A549 (cell line): ENCODE measurements around the gene TRIM8.

Source experiments
- CEBPB ChIP-seq, 2 experiments: fragments of >200 bp in 1 of 2; sonication (Bioruptor Twin) in 1 of 2; formaldehyde crosslinking in 1 of 2; IDR thresholded peaks; 2 replicates each; pipeline ENCODE4 v1.6.1; 2012 to 2016
- HOXA7 ChIP-seq: fragments of 250-450 bp; sonication (Bioruptor Pico); IDR thresholded peaks from 2 replicates; pipeline ENCODE4 v1.5.0; 2020; ENCODE audit warnings: mild to moderate bottlenecking, moderate library complexity
- JUNB ChIP-seq: fragments of >200 bp; sonication (Bioruptor Twin); formaldehyde crosslinking; IDR thresholded peaks from 2 replicates; pipeline ENCODE4 v1.6.1; 2016
- MAZ ChIP-seq: fragments of 150-350 bp; IDR thresholded peaks from 2 replicates; pipeline ENCODE4 v1.6.1; 2014; ENCODE audit warnings: antibody characterized with exemption, low read depth, low read length, borderline replicate concordance
- MYC ChIP-seq: IDR thresholded peaks from 2 replicates; pipeline ENCODE4 v1.6.1; 2012; ENCODE audit warnings: mild to moderate bottlenecking, inconsistent platforms, low read length, improper control_type of control experiment, borderline replicate concordance
- POLR2A ChIP-seq: IDR thresholded peaks from 2 replicates; pipeline ENCODE4 v1.6.1; 2012; ENCODE audit warnings: mild to moderate bottlenecking, low read length
- TF ChIP-seq, protein P1 (sequence below): fragments of >200 bp; sonication (Bioruptor Twin); formaldehyde crosslinking; IDR thresholded peaks from 3 replicates; pipeline ENCODE4 v1.5.1; 2016
- TF ChIP-seq, protein P2 (sequence below): fragments of 150-350 bp; IDR thresholded peaks from 2 replicates; pipeline ENCODE4 v1.6.1; 2014; ENCODE audit warnings: low read depth, mild to moderate bottlenecking, low read length

DNA sequence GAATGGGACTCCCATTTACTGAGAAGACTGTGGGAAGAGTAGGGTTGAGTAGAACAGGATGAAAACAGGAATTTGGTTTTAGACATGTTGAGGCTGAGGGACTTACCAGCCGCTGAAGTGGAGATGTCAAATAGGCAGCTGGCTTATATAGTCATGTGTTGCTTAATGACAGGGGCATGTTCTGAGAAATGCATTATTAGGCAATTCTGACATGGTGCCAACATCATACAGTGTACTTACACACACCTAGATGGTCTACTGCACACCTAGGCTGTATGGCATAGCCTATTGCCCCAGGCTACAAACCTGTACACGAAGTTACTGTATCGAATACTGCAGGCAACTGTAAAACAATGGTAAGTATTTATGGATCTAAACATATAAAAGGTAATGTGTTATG is 52.5 kb downstream of the TRIM8 start:
- TF ChIP-seq MAZ (no peak), JUNB (no peak), POLR2A (no peak), HOXA7 (CRISPR knock-in tag) (no peak), MYC (no peak), CEBPB (IDR thresholded peaks at IDR 0.05) (no peak)
- TF ChIP-seq, protein P1, sequence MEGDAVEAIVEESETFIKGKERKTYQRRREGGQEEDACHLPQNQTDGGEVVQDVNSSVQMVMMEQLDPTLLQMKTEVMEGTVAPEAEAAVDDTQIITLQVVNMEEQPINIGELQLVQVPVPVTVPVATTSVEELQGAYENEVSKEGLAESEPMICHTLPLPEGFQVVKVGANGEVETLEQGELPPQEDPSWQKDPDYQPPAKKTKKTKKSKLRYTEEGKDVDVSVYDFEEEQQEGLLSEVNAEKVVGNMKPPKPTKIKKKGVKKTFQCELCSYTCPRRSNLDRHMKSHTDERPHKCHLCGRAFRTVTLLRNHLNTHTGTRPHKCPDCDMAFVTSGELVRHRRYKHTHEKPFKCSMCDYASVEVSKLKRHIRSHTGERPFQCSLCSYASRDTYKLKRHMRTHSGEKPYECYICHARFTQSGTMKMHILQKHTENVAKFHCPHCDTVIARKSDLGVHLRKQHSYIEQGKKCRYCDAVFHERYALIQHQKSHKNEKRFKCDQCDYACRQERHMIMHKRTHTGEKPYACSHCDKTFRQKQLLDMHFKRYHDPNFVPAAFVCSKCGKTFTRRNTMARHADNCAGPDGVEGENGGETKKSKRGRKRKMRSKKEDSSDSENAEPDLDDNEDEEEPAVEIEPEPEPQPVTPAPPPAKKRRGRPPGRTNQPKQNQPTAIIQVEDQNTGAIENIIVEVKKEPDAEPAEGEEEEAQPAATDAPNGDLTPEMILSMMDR, result no peak
- TF ChIP-seq, protein P2, sequence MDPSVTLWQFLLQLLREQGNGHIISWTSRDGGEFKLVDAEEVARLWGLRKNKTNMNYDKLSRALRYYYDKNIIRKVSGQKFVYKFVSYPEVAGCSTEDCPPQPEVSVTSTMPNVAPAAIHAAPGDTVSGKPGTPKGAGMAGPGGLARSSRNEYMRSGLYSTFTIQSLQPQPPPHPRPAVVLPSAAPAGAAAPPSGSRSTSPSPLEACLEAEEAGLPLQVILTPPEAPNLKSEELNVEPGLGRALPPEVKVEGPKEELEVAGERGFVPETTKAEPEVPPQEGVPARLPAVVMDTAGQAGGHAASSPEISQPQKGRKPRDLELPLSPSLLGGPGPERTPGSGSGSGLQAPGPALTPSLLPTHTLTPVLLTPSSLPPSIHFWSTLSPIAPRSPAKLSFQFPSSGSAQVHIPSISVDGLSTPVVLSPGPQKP, result no peak
